ENCODE measurements around the gene TRAK2.

The TRAK2 gene

GRCh38 chr2:201465524-201465971 lies 14.3 kb upstream of the TRAK2 start:
- Histone ChIP-seq H3K9me3 (ENCODE audit: insufficient read depth, low read depth, low read length) (no peaks in the 10 kb centered on the region), H3K9ac (ENCODE audit: low read depth, low read length, poor library complexity, severe bottlenecking) (no peak overlapping the region), H3K4me3 (ENCODE audit: low read length, poor library complexity, severe bottlenecking) (no peak overlapping the region), H3K79me2 (ENCODE audit: insufficient read depth, low read length) (no peaks in the 10 kb centered on the region), H3K4me2 (ENCODE audit: low read depth, low read length, poor library complexity, severe bottlenecking) (no peak overlapping the region), H4K20me1 (ENCODE audit: insufficient read depth, low read length, poor library complexity, severe bottlenecking) (no peaks in the 10 kb centered on the region), H2AFZ (ENCODE audit: low read length) (no peak overlapping the region), H3K9me2 (replicated peaks; ENCODE audit: low read depth, low read length) (no peaks in the 10 kb centered on the region), H3K27me3 (ENCODE audit: insufficient read depth, low read length, poor library complexity, severe bottlenecking) (no peaks in the 10 kb centered on the region), H3K4me1 (ENCODE audit: insufficient read depth, low read length, poor library complexity, severe bottlenecking) (no peaks in the 10 kb centered on the region), H3F3A (ENCODE audit: low read depth) (no peaks in the 10 kb centered on the region), H3K36me3 (ENCODE audit: insufficient read depth, low read length) (no peaks in the 10 kb centered on the region; the same call in 1 of the 2 replicates)
- TF ChIP-seq EZH2phosphoT487 (IDR thresholded peaks at IDR 0.05; ENCODE audit: borderline replicate concordance) (no peak), CTCF (conservative IDR thresholded peaks at IDR 0.05; ENCODE audit: low read length) (no peak)

- H3K9ac ChIP-seq (ENCODE audit: low read depth, low read length, poor library complexity, severe bottlenecking), result no peak overlapping the region
- no peak overlapping the region for H3K4me2 ChIP-seq (ENCODE audit: low read depth, low read length, poor library complexity, severe bottlenecking)
- H3K36me3 ChIP-seq (ENCODE audit: insufficient read depth, low read length), result no peaks in the 10 kb centered on the region; the same call in 1 of the 2 replicates
- no peaks in the 10 kb centered on the region for H3F3A ChIP-seq (ENCODE audit: low read depth)
- H3K4me1 ChIP-seq (ENCODE audit: insufficient read depth, low read length, poor library complexity, severe bottlenecking), result no peaks in the 10 kb centered on the region
- H3K27me3 ChIP-seq (ENCODE audit: insufficient read depth, low read length, poor library complexity, severe bottlenecking), result no peaks in the 10 kb centered on the region
- H4K20me1 ChIP-seq (ENCODE audit: insufficient read depth, low read length, poor library complexity, severe bottlenecking), result no peaks in the 10 kb centered on the region
- H3K9me3 ChIP-seq (ENCODE audit: insufficient read depth, low read depth, low read length), result no peaks in the 10 kb centered on the region
- no peaks in the 10 kb centered on the region for H3K79me2 ChIP-seq (ENCODE audit: insufficient read depth, low read length)
- H3K9me2 ChIP-seq (replicated peaks; ENCODE audit: low read depth, low read length), result no peaks in the 10 kb centered on the region
- TF ChIP-seq EZH2phosphoT487 (IDR thresholded peaks at IDR 0.05; ENCODE audit: borderline replicate concordance) (no peak), CTCF (conservative IDR thresholded peaks at IDR 0.05; ENCODE audit: low read length) (no peak)
- no peak overlapping the region for H3K4me3 ChIP-seq (ENCODE audit: low read length, poor library complexity, severe bottlenecking)
- no peak overlapping the region for H2AFZ ChIP-seq (ENCODE audit: low read length)
These were observed 13.3 kb upstream of the TRAK2 start for GRCh38 chr2:201464547-201464946.

- H3K9me3 ChIP-seq (ENCODE audit: insufficient read depth, low read depth, low read length), result no peaks in the 10 kb centered on the region
- no peak overlapping the region for H3K9ac ChIP-seq (ENCODE audit: low read depth, low read length, poor library complexity, severe bottlenecking)
- H3K9me2 ChIP-seq (replicated peaks; ENCODE audit: low read depth, low read length), result no peaks in the 10 kb centered on the region
- no peaks in the 10 kb centered on the region for H3K27me3 ChIP-seq (ENCODE audit: insufficient read depth, low read length, poor library complexity, severe bottlenecking)
- no peak overlapping the region for H3K4me2 ChIP-seq (ENCODE audit: low read depth, low read length, poor library complexity, severe bottlenecking)
- no peaks in the 10 kb centered on the region for H4K20me1 ChIP-seq (ENCODE audit: insufficient read depth, low read length, poor library complexity, severe bottlenecking)
- no peak overlapping the region for H3K4me3 ChIP-seq (ENCODE audit: low read length, poor library complexity, severe bottlenecking)
- H2AFZ ChIP-seq (ENCODE audit: low read length), result no peak overlapping the region
- TF ChIP-seq CTCF (conservative IDR thresholded peaks at IDR 0.05; ENCODE audit: low read length) (no peak), EZH2phosphoT487 (IDR thresholded peaks at IDR 0.05; ENCODE audit: borderline replicate concordance) (no peak)
- no peaks in the 10 kb centered on the region; the same call in 1 of the 2 replicates for H3K36me3 ChIP-seq (ENCODE audit: insufficient read depth, low read length)
- no peaks in the 10 kb centered on the region for H3K4me1 ChIP-seq (ENCODE audit: insufficient read depth, low read length, poor library complexity, severe bottlenecking)
- H3F3A ChIP-seq (ENCODE audit: low read depth), result no peaks in the 10 kb centered on the region
- H3K79me2 ChIP-seq (ENCODE audit: insufficient read depth, low read length), result no peaks in the 10 kb centered on the region
These were observed 9.3 kb upstream of the TRAK2 start for GRCh38 chr2:201460532-201460931.

Measured in Loucy (cell line).